Vagina (tissue), 2 donors: ENCODE results near the gene TMEM59. TPM values are rescaled to one million over a fixed set of nuclear protein-coding genes. Genes with fewer than 3 reads are reported as not detected.
A peak's percentile ranks its signal among the peaks of the same experiment; 100 is the strongest.

Experiments
- DNase-seq, 2 donors: peaks; one replicate each; pipeline ENCODE4 v3.0.0-alpha.2; 2017; ENCODE audit errors: extremely low spot score in 2 of 2
- H3K27ac ChIP-seq: fragments of 200-600 bp; sonication (generic); one replicate; pipeline ENCODE4 v1.5.1; 2019
- H3K27me3 ChIP-seq: fragments of 200-600 bp; sonication (generic); one replicate; pipeline ENCODE4 v1.5.1; 2019
- H3K36me3 ChIP-seq, 2 donors: fragments of 200-600 bp; sonication (generic); one replicate each; pipeline ENCODE4 v1.5.1; 2017 to 2019
- H3K4me1 ChIP-seq: fragments of 200-600 bp; sonication (generic); one replicate; pipeline ENCODE4 v1.5.1; 2019
- H3K4me3 ChIP-seq, 2 donors: fragments of 200-600 bp; sonication (generic); 1 replicate in 1 of 2; 2 replicates in 1 of 2; pipeline ENCODE4 v1.5.1; 2016 to 2019
- H3K9me3 ChIP-seq: fragments of 200-600 bp; sonication (generic); one replicate; pipeline ENCODE4 v1.5.1; 2019
- POLR2A ChIP-seq, 2 donors: fragments of 450-650 bp; IDR thresholded peaks; one replicate each; pipeline ENCODE4 v1.6.1; 2017; ENCODE audit warnings: antibody characterized with exemption in 2 of 2, mild to moderate bottlenecking in 2 of 2, moderate library complexity in 2 of 2
- POLR2AphosphoS5 ChIP-seq, 2 donors: sonication (generic); formaldehyde crosslinking; IDR thresholded peaks; one replicate each; pipeline ENCODE4 v1.9.0; 2017; ENCODE audit warnings: antibody characterized with exemption in 2 of 2, mild to moderate bottlenecking in 2 of 2, low read depth in 1 of 2; ENCODE audit not compliant: insufficient read depth in 1 of 2
- intact Hi-C: fragments of 100-400 bp; cut with DNase I; formaldehyde crosslinking; loops from one replicate; pipeline ENCODE4 v1.15.1; 2023
- total RNA-seq: library from RNA; depleted of rRNA; stranded (reverse); fragments of >200 nt; gene quantifications from one replicate; pipeline ENCODE4 v1.2.3, GENCODE V29; 2016
- TF ChIP-seq, protein P1 (sequence below), 3 experiments: fragments of 450-650 bp in 2 of 3; fragments of 200-600 bp in 1 of 3; sonication (generic) in 1 of 3; IDR thresholded peaks; one replicate each; pipeline ENCODE4 v1.5.1; 2017 to 2019; ENCODE audit warnings: antibody characterized with exemption in 3 of 3, mild to moderate bottlenecking in 2 of 3, moderate library complexity in 2 of 3

The TMEM59 gene
- total RNA-seq, 1 donor from 2014 or later = 113 TPM

DNA sequence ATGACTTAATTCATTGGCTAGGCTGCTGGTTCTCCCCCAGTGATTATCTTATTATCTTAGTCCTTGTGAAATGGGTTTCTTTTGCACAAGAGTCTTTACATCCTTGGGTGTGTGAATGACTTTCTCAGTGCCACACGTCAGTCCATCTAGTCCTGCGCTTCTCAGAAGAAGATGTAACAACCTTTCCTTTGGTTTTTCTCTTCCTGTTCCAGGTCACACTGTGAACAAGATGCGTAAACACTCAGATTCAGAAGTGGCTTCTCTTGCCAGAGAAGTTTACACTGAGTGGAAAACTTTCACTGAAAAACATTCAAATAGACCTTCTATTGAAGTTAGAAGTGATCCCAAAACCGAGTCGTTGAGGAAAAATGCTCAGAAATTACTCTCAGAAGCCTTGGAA lies 35.4 kb upstream of the TMEM59 start:
- Histone ChIP-seq H3K27ac (no peak overlapping the region), H3K4me3 (no peak overlapping the region), H3K36me3 (peaks cover 0 to 10% of the 10 kb centered on the region in 2 donors), H3K4me1 (no peaks in the 10 kb centered on the region), H3K9me3 (no peaks in the 10 kb centered on the region), H3K27me3 (no peaks in the 10 kb centered on the region)
- TF ChIP-seq POLR2A (IDR thresholded peaks at IDR 0.05) (no peak), POLR2AphosphoS5 (IDR thresholded peaks at IDR 0.05; ENCODE audit: insufficient read depth in 1 of 2, low read depth in 1 of 2) (no peak)
- TF ChIP-seq, protein P1, sequence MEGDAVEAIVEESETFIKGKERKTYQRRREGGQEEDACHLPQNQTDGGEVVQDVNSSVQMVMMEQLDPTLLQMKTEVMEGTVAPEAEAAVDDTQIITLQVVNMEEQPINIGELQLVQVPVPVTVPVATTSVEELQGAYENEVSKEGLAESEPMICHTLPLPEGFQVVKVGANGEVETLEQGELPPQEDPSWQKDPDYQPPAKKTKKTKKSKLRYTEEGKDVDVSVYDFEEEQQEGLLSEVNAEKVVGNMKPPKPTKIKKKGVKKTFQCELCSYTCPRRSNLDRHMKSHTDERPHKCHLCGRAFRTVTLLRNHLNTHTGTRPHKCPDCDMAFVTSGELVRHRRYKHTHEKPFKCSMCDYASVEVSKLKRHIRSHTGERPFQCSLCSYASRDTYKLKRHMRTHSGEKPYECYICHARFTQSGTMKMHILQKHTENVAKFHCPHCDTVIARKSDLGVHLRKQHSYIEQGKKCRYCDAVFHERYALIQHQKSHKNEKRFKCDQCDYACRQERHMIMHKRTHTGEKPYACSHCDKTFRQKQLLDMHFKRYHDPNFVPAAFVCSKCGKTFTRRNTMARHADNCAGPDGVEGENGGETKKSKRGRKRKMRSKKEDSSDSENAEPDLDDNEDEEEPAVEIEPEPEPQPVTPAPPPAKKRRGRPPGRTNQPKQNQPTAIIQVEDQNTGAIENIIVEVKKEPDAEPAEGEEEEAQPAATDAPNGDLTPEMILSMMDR (IDR thresholded peaks at IDR 0.05) = no peak
- DNase-seq = no peak
- intact Hi-C loops = no loop called here

DNA sequence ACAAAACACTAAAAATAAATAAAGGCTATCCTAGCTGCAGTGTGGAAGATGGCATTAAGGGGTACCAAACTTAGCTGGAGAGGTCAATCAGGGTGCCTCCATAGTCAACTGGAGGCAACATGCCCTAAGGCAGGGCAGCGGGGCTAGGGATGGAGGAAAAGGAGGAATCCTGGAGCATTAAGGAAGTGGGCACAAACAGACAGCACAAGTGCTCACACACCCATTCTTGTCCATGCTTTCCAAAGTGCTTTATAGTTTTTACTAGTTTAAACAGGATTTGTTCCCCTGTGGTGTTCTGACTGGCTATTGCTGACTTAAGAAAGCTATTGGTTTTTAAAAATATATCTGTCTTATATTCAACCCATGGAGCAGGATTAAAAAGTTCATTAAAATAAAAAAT lies 33.8 kb upstream of the TMEM59 start:
- no peak overlapping the region for H3K27ac ChIP-seq

DNA sequence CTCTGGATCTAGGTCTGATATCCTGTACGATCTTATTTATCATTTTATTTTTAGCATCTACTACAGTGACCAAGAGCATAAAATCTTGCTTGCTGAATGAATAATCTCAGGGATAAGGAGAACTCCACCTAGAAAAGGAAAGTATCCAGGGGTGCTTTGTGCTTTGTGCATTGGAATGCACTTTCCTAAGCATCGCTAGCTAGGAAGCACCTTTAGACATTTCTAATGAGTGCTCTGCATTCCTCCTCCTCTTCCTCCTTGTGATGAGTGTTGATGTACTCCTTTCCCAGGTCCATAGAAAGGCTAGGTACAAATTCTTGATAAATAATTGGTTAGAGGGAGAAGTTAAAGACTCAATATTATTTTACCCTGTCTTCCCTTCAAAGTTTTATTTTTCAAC lies 31.8 kb upstream of the TMEM59 start:
- intact Hi-C loops = no loop called here
- TF ChIP-seq POLR2A (IDR thresholded peaks at IDR 0.05) (no peak), POLR2AphosphoS5 (IDR thresholded peaks at IDR 0.05; ENCODE audit: insufficient read depth in 1 of 2, low read depth in 1 of 2) (no peak)
- TF ChIP-seq, protein P1 (IDR thresholded peaks at IDR 0.05) = no peak

More for the DNA sequence above, 33.8 kb upstream of the TMEM59 start:
- no peak for TF ChIP-seq POLR2AphosphoS5 (IDR thresholded peaks at IDR 0.05; ENCODE audit: insufficient read depth in 1 of 2, low read depth in 1 of 2)
- TF ChIP-seq, protein P1 (IDR thresholded peaks at IDR 0.05) = no peak
- TF ChIP-seq POLR2A (IDR thresholded peaks at IDR 0.05) = no peak
- no peak for DNase-seq
- peaks cover 0 to 10% of the 10 kb centered on the region in 2 donors for H3K36me3 ChIP-seq
- H3K9me3 ChIP-seq = no peaks in the 10 kb centered on the region
- H3K27me3 ChIP-seq = no peaks in the 10 kb centered on the region
- H3K4me1 ChIP-seq = no peaks in the 10 kb centered on the region
- intact Hi-C loops = no loop called here
- H3K4me3 ChIP-seq = no peak overlapping the region

DNA sequence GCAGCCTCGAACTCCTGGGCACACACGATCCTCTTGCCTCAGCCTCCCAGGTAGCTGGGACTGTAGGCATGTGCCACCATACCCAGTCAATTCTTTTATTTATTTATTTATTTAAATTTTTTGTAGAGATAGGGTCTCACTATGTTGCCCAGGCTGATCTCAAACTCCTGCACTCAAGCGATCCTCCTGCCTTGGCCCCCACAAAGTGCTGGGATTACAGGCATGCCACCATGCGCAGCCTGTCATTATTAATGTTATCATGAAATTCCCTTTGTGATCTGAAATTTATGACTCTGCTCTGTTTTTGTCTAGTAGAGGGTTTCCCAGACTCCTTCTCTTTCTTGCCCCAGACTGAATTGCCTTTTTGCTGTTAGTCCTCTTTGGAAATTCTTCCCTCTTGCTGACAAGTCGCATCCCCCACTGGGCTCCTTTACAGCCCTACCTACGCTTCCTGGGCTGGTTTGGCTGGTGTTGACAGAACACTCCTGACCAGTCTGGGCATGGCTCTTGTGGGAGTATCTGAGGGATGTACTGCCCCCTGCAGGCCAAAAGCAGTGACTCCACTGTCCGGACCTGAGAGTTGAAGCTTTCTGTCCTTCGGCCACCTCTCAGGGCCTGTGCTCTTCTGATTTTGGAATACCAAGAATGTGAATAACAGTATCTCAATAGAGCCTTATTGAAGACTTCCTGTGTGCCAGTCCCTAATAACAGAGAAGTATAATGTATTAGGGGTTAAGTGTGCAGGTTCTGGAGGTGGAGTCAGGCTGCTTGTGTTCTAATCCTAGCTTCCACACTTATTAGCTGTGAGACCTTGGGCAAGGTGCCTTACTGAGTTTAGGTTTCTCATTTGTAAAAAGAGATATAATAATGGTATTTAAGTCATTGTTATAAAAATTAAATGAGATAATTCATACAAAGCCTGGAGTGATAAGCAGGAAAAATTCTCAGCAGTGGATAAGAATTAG lies 28.6 kb upstream of the TMEM59 start:
- H3K9me3 ChIP-seq = no peaks in the 10 kb centered on the region
- H3K4me1 ChIP-seq = no peaks in the 10 kb centered on the region
- H3K4me3 ChIP-seq = no peak overlapping the region
- no peaks in the 10 kb centered on the region for H3K36me3 ChIP-seq
- TF ChIP-seq, protein P1 (IDR thresholded peaks at IDR 0.05) = peak in 1 of 3 experiments; percentile 29
- TF ChIP-seq POLR2A (IDR thresholded peaks at IDR 0.05) = no peak
- no peak for TF ChIP-seq POLR2AphosphoS5 (IDR thresholded peaks at IDR 0.05; ENCODE audit: insufficient read depth in 1 of 2, low read depth in 1 of 2)
- intact Hi-C loops = no loop called here
- H3K27ac ChIP-seq = no peak overlapping the region
- H3K27me3 ChIP-seq = no peaks in the 10 kb centered on the region
- DNase-seq = no peak

More for the DNA sequence above, 31.8 kb upstream of the TMEM59 start:
- no peak for DNase-seq
- H3K4me1 ChIP-seq = no peaks in the 10 kb centered on the region
- H3K27me3 ChIP-seq = no peaks in the 10 kb centered on the region
- no peak overlapping the region for H3K4me3 ChIP-seq
- no peak overlapping the region for H3K27ac ChIP-seq
- H3K36me3 ChIP-seq = peaks cover 0 to 7% of the 10 kb centered on the region in 2 donors
- H3K9me3 ChIP-seq = no peaks in the 10 kb centered on the region

DNA sequence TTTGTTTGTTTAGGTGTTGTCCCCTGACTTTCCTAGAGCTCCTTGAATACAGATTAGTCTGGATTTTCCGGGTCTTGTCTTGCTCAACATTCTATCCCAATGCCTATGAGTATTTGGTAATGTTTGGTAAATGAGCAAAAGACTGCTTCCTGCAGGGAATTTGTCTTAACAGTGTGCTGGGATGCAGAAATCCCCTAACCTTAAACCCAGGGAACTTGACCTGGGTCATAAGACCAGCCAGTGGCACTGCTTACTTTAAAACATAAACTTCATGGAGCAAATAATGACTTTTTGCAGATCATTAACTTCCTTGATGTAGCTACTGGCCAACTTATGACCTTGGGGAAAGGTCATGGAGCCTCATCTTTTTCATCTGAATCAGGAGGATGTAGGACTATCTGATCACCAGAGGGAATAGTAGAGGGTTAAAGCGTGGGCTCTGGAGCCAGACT lies 27.6 kb upstream of the TMEM59 start:
- Histone ChIP-seq H3K9me3 (no peaks in the 10 kb centered on the region), H3K4me3 (no peak overlapping the region), H3K36me3 (no peaks in the 10 kb centered on the region), H3K27me3 (no peaks in the 10 kb centered on the region), H3K27ac (no peak overlapping the region), H3K4me1 (no peaks in the 10 kb centered on the region)
- DNase-seq = no peak
- intact Hi-C loops = no loop called here
- no peak for TF ChIP-seq POLR2AphosphoS5 (IDR thresholded peaks at IDR 0.05; ENCODE audit: insufficient read depth in 1 of 2, low read depth in 1 of 2)
- TF ChIP-seq, protein P1 (IDR thresholded peaks at IDR 0.05) = no peak
- no peak for TF ChIP-seq POLR2A (IDR thresholded peaks at IDR 0.05)
